Stimulated activated naive CD8-positive, alpha-beta T cell treated with anti-CD3 and anti-CD28 coated beads, Interleukin-15, Interleukin-2, amounts not matched to agents 100 U/mL and 50 U/mL, for 24 hours (primary cell): Measurements from ENCODE around the gene PCDHGA6.
A peak's percentile ranks its signal among the peaks of the same experiment; 100 is the strongest.

Experiments
- ATAC-seq: fragments of 150-1000 bp; cut with Tn5 transposase; one replicate; pipeline ENCODE4 v1.10.0; 2021
- DNase-seq: peaks from one replicate; pipeline ENCODE4 v3.0.0; 2021

PCDHGA6 gene

GRCh38 chr5:141419074-141419880 is 45.6 kb downstream of the PCDHGA6 start:
- DNase-seq (no peak), ATAC-seq (no peak)

- DNase-seq = peak; percentile 62
- ATAC-seq = no peak
These were observed 47.3 kb downstream of the PCDHGA6 start, which contains the start of gene PCDHGA11 for GRCh38 chr5:141420855-141421488. Gene PCDHGA11 (plus strand): TSS chr5:141421051. CDS start chr5:141421228, 177 bp downstream.

DNA sequence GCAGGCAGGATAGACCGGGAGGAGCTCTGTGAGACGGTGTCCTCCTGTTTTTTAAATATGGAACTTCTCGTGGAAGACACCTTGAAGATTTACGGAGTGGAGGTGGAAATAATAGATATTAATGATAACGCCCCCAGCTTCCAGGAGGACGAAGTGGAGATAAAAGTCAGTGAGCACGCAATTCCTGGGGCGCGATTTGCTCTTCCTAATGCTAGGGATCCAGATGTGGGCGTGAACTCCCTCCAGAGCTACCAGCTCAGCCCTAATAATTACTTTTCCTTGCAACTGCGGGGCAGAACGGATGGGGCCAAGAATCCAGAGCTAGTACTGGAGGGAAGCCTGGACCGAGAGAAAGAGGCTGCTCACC is 47.8 kb downstream of the PCDHGA6 start:
- DNase-seq (no peak), ATAC-seq (no peak)

DNA sequence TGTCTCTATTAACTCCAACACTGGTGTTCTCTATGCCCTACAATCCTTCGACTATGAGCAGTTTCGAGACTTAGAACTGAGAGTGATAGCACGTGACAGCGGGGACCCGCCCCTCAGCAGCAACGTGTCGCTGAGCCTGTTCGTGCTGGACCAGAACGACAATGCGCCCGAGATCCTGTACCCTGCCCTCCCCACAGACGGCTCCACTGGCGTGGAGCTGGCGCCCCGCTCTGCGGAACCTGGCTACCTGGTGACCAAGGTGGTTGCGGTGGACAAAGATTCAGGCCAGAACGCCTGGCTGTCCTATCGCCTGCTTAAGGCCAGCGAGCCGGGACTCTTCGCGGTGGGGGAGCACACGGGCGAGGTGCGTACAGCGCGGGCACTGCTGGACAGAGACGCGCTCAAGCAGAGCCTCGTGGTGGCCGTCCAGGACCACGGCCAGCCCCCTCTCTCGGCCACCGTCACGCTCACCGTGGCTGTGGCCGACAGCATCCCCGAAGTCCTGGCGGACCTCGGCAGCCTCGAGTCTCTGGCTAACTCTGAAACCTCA is 49.1 kb downstream of the PCDHGA6 start:
- DNase-seq = no peak
- no peak for ATAC-seq

GRCh38 chr5:141427783-141428426 is 54.2 kb downstream of the PCDHGA6 start:
- ATAC-seq (no peak), DNase-seq (no peak)
